B cell (primary cell): ENCODE results near the gene DCDC2C. TPM values are rescaled to one million over a fixed set of nuclear protein-coding genes. Genes with fewer than 3 reads are reported as not detected.

Experiments
- ATAC-seq: fragments of 200-7000 bp; cut with Tn5 transposase; one replicate; pipeline ENCODE4 v1.10.0; 2021; ENCODE audit warnings: low read depth, mild to moderate bottlenecking, moderate number of reproducible peaks, moderate library complexity
- CTCF ChIA-PET: fragments of 350-600 bp; sonication (Branson Sonifier 250); formaldehyde crosslinking; loops from one replicate; lab custom pipeline; 2021; ENCODE audit warnings: antibody characterized with exemption, inconsistent platforms; lab: Charles Lee
- POLR2A ChIA-PET: fragments of 350-600 bp; sonication (Branson Sonifier 250); formaldehyde crosslinking; loops from one replicate; lab custom pipeline; 2021; ENCODE audit warnings: antibody characterized with exemption; lab: Charles Lee
- DNase-seq: peaks from one replicate; pipeline ENCODE4 v3.0.0; 2013
- H2AFZ ChIP-seq: 2 replicates; pipeline ENCODE4 v1.6.1; 2012; ENCODE audit warnings: mild to moderate bottlenecking, low read depth, low read length; ENCODE audit not compliant: insufficient read depth, poor library complexity, severe bottlenecking
- H3K27ac ChIP-seq, 2 donors: 1 replicate in 1 of 2; 2 replicates in 1 of 2; pipeline ENCODE4 v1.5.1; 2012 to 2013; ENCODE audit warnings: low read length in 2 of 2, mild to moderate bottlenecking in 2 of 2, moderate library complexity in 1 of 2
- H3K27me3 ChIP-seq, 4 experiments: fragments of 200-600 bp in 1 of 4; sonication (generic) in 1 of 4; replicated peaks in 1 of 4; 1 replicate in 2 of 4; 2 replicates in 2 of 4; pipeline versions ENCODE4 v1.6.1 to v1.7.0; 2013 to 2016; ENCODE audit warnings: low read length in 3 of 4, mild to moderate bottlenecking in 2 of 4, mixed read lengths in 1 of 4, moderate library complexity in 1 of 4; ENCODE audit not compliant: insufficient read depth in 4 of 4, control insufficient read depth in 3 of 4; ENCODE audit errors: control extremely low read depth in 1 of 4
- H3K36me3 ChIP-seq, 2 experiments: replicated peaks in 1 of 2; 1 replicate in 1 of 2; 2 replicates in 1 of 2; pipeline versions ENCODE4 v1.6.1 to v1.7.1; 2013; ENCODE audit warnings: low read length in 1 of 2; ENCODE audit not compliant: insufficient read depth in 2 of 2, control insufficient read depth in 1 of 2; ENCODE audit errors: control extremely low read depth in 1 of 2, extremely low read depth in 1 of 2
- H3K4me1 ChIP-seq, 2 donors: fragments of 200-600 bp in 1 of 2; sonication (generic) in 1 of 2; 1 replicate in 1 of 2; 2 replicates in 1 of 2; pipeline versions ENCODE4 v1.5.1 to v1.6.1; 2013 to 2017; ENCODE audit warnings: low read length in 2 of 2; ENCODE audit not compliant: control insufficient read depth in 2 of 2, insufficient read depth in 2 of 2
- H3K4me2 ChIP-seq: replicated peaks from 2 replicates; pipeline ENCODE3; 2012; ENCODE audit warnings: mild to moderate bottlenecking, low read depth, low read length; ENCODE audit not compliant: poor library complexity, severe bottlenecking
- H3K4me3 ChIP-seq, 5 experiments: fragments of 200-600 bp in 1 of 5; sonication (generic) in 1 of 5; 1 replicate in 3 of 5; 2 replicates in 2 of 5; pipeline versions ENCODE4 v1.5.1 to v1.7.0; 2011 to 2016; ENCODE audit warnings: low read length in 4 of 5, mild to moderate bottlenecking in 4 of 5, low read depth in 2 of 5, control low read depth in 1 of 5, moderate library complexity in 1 of 5; ENCODE audit not compliant: insufficient read depth in 1 of 5; ENCODE audit errors: control extremely low read depth in 1 of 5, extremely low read depth in 1 of 5
- H3K79me2 ChIP-seq: fragments of 200-600 bp; sonication (generic); one replicate; pipeline ENCODE4 v1.6.0; 2016; ENCODE audit warnings: low read length; ENCODE audit not compliant: control insufficient read depth, insufficient read depth
- H3K9ac ChIP-seq: fragments of 200-600 bp; sonication (generic); 2 replicates; pipeline ENCODE4 v1.6.1; 2017; ENCODE audit warnings: mild to moderate bottlenecking, low read length, moderate library complexity
- H3K9me3 ChIP-seq, 3 donors: one replicate each; pipeline versions ENCODE4 v1.6.1 to v1.7.1; 2013; ENCODE audit warnings: low read length in 2 of 3; ENCODE audit not compliant: control insufficient read depth in 2 of 3, insufficient read depth in 1 of 3; ENCODE audit errors: control extremely low read depth in 1 of 3
- H4K20me1 ChIP-seq: 2 replicates; pipeline ENCODE4 v1.6.0; 2012; ENCODE audit warnings: mild to moderate bottlenecking, low read length; ENCODE audit not compliant: insufficient read depth, control insufficient read depth, poor library complexity, severe bottlenecking
- H3K27ac Mint-ChIP-seq: one replicate; pipeline ENCODE4 v1.8.0; 2021; ENCODE audit warnings: mixed read lengths
- H3K27me3 Mint-ChIP-seq: one replicate; pipeline ENCODE4 v1.8.0; 2021; ENCODE audit warnings: mixed read lengths
- H3K4me1 Mint-ChIP-seq: one replicate; pipeline ENCODE4 v1.8.0; 2021; ENCODE audit warnings: mixed read lengths
- H3K4me3 Mint-ChIP-seq: one replicate; pipeline ENCODE4 v1.8.0; 2021; ENCODE audit warnings: mixed read lengths
- H3K9me3 Mint-ChIP-seq: one replicate; pipeline ENCODE4 v1.8.0; 2022; ENCODE audit warnings: mixed read lengths; ENCODE audit not compliant: insufficient read depth
- CTCF ChIP-seq: fragments of 200-600 bp; IDR thresholded peaks from one replicate; pipeline ENCODE4 v1.8.0; 2022; ENCODE audit warnings: antibody characterized with exemption, mild to moderate bottlenecking
- EZH2 ChIP-seq: IDR thresholded peaks from 2 replicates; pipeline ENCODE4 v1.6.1; 2012; ENCODE audit warnings: borderline replicate concordance, low read depth, mild to moderate bottlenecking, moderate library complexity, low read length; ENCODE audit not compliant: insufficient read depth, poor library complexity, severe bottlenecking
- WGBS: methylation state at CpG from one replicate; pipeline ENCODE4 v1.1.5; 2013; ENCODE audit warnings: missing lambda C conversion rate; ENCODE audit not compliant: insufficient coverage; 5-methylcytosine and 5-hydroxymethylcytosine counted together
- intact Hi-C: fragments of 100-400 bp; cut with micrococcal nuclease; formaldehyde crosslinking; loops from one replicate; pipeline ENCODE4 v1.10.0; 2022
- polyA plus RNA-seq: library from polyadenylated mRNA; depleted of rRNA; stranded (reverse); fragments of >200 nt; gene quantifications from 2 replicates; pipeline ENCODE4 v1.2.3, GENCODE V29; 2012
- total RNA-seq, 2 donors: library from RNA; stranded (reverse); fragments of 120-200 nt in 1 of 2; gene quantifications; 1 replicate in 1 of 2; 2 replicates in 1 of 2; pipeline versions ENCODE4 v1.2.3 to v1.2.4, GENCODE V29; 2013 to 2022

The DCDC2C gene
- total and polyA plus RNA-seq, 2 donors (not counting 1 experiment from before 2014, with no cell fraction given) = not detected

- Histone ChIP-seq H2AFZ (no peak overlapping the region), H3K4me1 (no peaks in the 10 kb centered on the region), H3K27ac (no peak overlapping the region), H3K4me3 (no peak overlapping the region), H3K36me3 (no peaks in the 10 kb centered on the region), H3K27me3 (no peaks in the 10 kb centered on the region), H3K9ac (no peak overlapping the region), H3K79me2 (no peaks in the 10 kb centered on the region), H3K4me2 (no peak overlapping the region), H4K20me1 (no peaks in the 10 kb centered on the region), H3K9me3 (peaks cover 0 to 10% (median 0%) of the 10 kb centered on the region in 3 donors)
- CTCF ChIA-PET = no interaction called here
- intact Hi-C loops = no loop called here
- ATAC-seq = no peak
- Mint-ChIP-seq H3K9me3 (peaks cover 2% of the 10 kb centered on the region), H3K4me3 (no peak overlapping the region), H3K27ac (no peak overlapping the region), H3K4me1 (no peaks in the 10 kb centered on the region), H3K27me3 (peaks cover 2% of the 10 kb centered on the region)
- DNase-seq = no peak
- TF ChIP-seq CTCF (no peak), EZH2 (no peak)
- WGBS = 81% methylated on average over 7 of the region's 7 CpGs
- POLR2A ChIA-PET = no interaction called here
Observed at GRCh38 chr2:3759331-3759730, 56.0 kb downstream of the DCDC2C start.

DNA sequence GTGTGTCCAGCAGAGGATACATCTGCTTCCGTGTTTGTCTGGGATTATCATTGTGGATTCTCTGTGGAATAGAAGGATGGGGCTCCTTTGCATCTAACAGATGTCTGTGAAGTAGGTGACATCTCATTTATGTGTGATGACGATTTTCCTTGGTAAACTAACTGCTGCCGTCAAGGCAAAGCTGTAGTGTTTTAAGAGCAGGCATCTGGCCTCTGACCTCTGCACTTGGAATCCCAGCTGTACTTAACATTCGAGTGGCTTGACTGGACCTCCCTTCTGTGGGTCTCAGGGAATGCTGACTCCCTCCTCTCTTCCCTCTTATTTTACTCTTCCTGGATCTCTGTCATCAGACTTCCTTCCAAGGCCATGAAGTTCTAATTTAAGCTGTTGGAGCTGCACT is 56.4 kb downstream of the DCDC2C start:
- CTCF ChIA-PET = no interaction called here
- ATAC-seq = no peak
- no peak overlapping the region for H3K27ac ChIP-seq
- no peak overlapping the region for H3K9ac ChIP-seq
- TF ChIP-seq CTCF (no peak), EZH2 (no peak)
- intact Hi-C loops = no loop called here
- H2AFZ ChIP-seq = no peak overlapping the region
- WGBS = 88% methylated on average over 3 of the region's 4 CpGs
- no peak overlapping the region for H3K4me3 Mint-ChIP-seq
- no peaks in the 10 kb centered on the region for H4K20me1 ChIP-seq
- H3K27ac Mint-ChIP-seq = no peak overlapping the region
- POLR2A ChIA-PET = no interaction called here
- H3K4me1 ChIP-seq = no peaks in the 10 kb centered on the region
- peaks cover 0 to 7% (median 0%) of the 10 kb centered on the region in 3 donors for H3K9me3 ChIP-seq
- H3K9me3 Mint-ChIP-seq = peaks cover 2% of the 10 kb centered on the region
- H3K4me1 Mint-ChIP-seq = no peaks in the 10 kb centered on the region
- H3K79me2 ChIP-seq = no peaks in the 10 kb centered on the region
- no peak for DNase-seq
- no peak overlapping the region for H3K4me2 ChIP-seq
- no peaks in the 10 kb centered on the region for H3K27me3 ChIP-seq
- H3K4me3 ChIP-seq = no peak overlapping the region
- H3K27me3 Mint-ChIP-seq = peaks cover 5% of the 10 kb centered on the region
- no peaks in the 10 kb centered on the region for H3K36me3 ChIP-seq
